Stimulated activated naive B cell treated with anti-CD40 and anti-IgM and Interleukin-4, amounts not matched to agents 10 μg/mL and 1 μg/mL and 100 μg/mL, for 72 hours (primary cell): Measurements from ENCODE around the gene LY6G5C.

Source experiments
- ATAC-seq, 2 donors: fragments of 150-1000 bp; cut with Tn5 transposase; replicated peaks; 2 replicates each; pipeline ENCODE4 v1.10.0; 2021; ENCODE audit warnings: moderate library complexity in 1 of 2
- DNase-seq: peaks from one replicate; pipeline ENCODE4 v3.0.0; 2021
- H3K27ac Mint-ChIP-seq: one replicate; pipeline ENCODE4 v1.8.0; 2022; ENCODE audit warnings: mild to moderate bottlenecking, mixed read lengths
- H3K27me3 Mint-ChIP-seq, 2 donors: one replicate each; pipeline ENCODE4 v1.8.0; 2022; ENCODE audit warnings: mixed read lengths in 2 of 2
- H3K36me3 Mint-ChIP-seq, 2 donors: one replicate each; pipeline ENCODE4 v1.8.0; 2022; ENCODE audit warnings: mixed read lengths in 2 of 2, mild to moderate bottlenecking in 1 of 2
- H3K4me1 Mint-ChIP-seq, 2 donors: one replicate each; pipeline ENCODE4 v1.8.0; 2022; ENCODE audit warnings: mixed read lengths in 2 of 2, mild to moderate bottlenecking in 1 of 2
- H3K4me3 Mint-ChIP-seq, 2 donors: one replicate each; pipeline ENCODE4 v1.8.0; 2022; ENCODE audit warnings: mild to moderate bottlenecking in 2 of 2, mixed read lengths in 2 of 2, moderate library complexity in 1 of 2
- H3K9me3 Mint-ChIP-seq, 2 donors: one replicate each; pipeline ENCODE4 v1.8.0; 2022; ENCODE audit warnings: mixed read lengths in 2 of 2, mild to moderate bottlenecking in 1 of 2

Gene LY6G5C

GRCh38 chr6:31636698-31637596 is 43.9 kb downstream of the LY6G5C start:
- DNase-seq (no peak), ATAC-seq (no peak)
- Mint-ChIP-seq H3K4me1 (peaks cover 7 to 20% of the 10 kb centered on the region in 2 donors), H3K9me3 (no peaks in the 10 kb centered on the region), H3K27ac (peak overlapping the region; percentile 60), H3K36me3 (peaks cover 35 to 72% of the 10 kb centered on the region in 2 donors), H3K4me3 (no peak overlapping the region), H3K27me3 (no peaks in the 10 kb centered on the region)

- Mint-ChIP-seq H3K4me1 (peaks cover 11 to 34% of the 10 kb centered on the region in 2 donors), H3K27ac (peak overlapping the region; percentile 67), H3K36me3 (peaks cover 51 to 75% of the 10 kb centered on the region in 2 donors), H3K4me3 (no peak overlapping the region), H3K27me3 (no peaks in the 10 kb centered on the region), H3K9me3 (no peaks in the 10 kb centered on the region)
- no peak for DNase-seq
- no peak for ATAC-seq
Observed at GRCh38 chr6:31634969-31635575, 45.8 kb downstream of the LY6G5C start.

- no peak for ATAC-seq
Observed at GRCh38 chr6:31634131-31634530, 46.7 kb downstream of the LY6G5C start.

GRCh38 chr6:31633447-31633846 is 47.4 kb downstream of the LY6G5C start:
- no peak for DNase-seq
- Mint-ChIP-seq H3K4me1 (peaks cover 11 to 34% of the 10 kb centered on the region in 2 donors), H3K36me3 (peaks cover 59 to 79% of the 10 kb centered on the region in 2 donors), H3K27ac (peak overlapping the region; percentile 71), H3K4me3 (no peak overlapping the region), H3K9me3 (no peaks in the 10 kb centered on the region), H3K27me3 (no peaks in the 10 kb centered on the region)
- no peak for ATAC-seq

More at GRCh38 chr6:31634131-31634530, 46.7 kb downstream of the LY6G5C start:
- Mint-ChIP-seq H3K36me3 (peaks cover 57 to 78% of the 10 kb centered on the region in 2 donors), H3K4me3 (no peak overlapping the region), H3K9me3 (no peaks in the 10 kb centered on the region), H3K27me3 (no peaks in the 10 kb centered on the region), H3K4me1 (peaks cover 11 to 34% of the 10 kb centered on the region in 2 donors), H3K27ac (peak overlapping the region; percentile 84)
- no peak for DNase-seq

DNA sequence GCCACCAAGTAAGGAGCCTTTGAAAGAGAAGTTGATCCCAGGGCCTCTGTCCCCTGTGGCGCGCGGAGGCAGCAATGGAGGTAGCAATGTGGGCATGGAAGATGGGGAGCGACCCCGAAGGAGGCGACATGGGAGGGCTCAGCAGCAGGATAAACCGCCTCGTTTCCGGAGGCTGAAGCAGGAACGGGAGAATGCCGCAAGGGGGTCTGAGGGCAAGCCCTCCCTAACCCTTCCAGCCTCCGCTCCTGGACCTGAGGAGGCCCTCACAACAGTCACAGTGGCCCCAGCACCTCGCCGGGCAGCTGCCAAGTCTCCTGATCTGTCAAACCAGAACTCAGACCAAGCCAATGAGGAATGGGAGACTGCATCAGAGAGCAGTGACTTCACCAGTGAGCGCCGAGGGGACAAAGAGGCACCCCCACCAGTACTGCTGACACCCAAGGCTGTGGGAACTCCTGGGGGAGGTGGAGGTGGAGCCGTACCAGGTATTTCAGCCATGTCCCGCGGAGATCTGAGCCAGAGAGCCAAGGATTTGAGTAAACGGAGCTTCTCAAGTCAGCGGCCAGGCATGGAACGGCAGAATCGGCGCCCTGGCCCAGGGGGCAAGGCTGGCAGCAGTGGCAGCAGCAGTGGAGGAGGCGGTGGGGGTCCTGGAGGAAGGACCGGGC is 48.5 kb downstream of the LY6G5C start:
- no peak for ATAC-seq
- DNase-seq, result no peak
- Mint-ChIP-seq H3K27me3 (no peaks in the 10 kb centered on the region), H3K9me3 (no peaks in the 10 kb centered on the region), H3K4me1 (peaks cover 14 to 42% of the 10 kb centered on the region in 2 donors), H3K36me3 (peaks cover 68 to 84% of the 10 kb centered on the region in 2 donors), H3K4me3 (no peak overlapping the region), H3K27ac (peak overlapping the region; percentile 80)

- Mint-ChIP-seq H3K27ac (peak overlapping the region; percentile 83), H3K27me3 (no peaks in the 10 kb centered on the region), H3K9me3 (no peaks in the 10 kb centered on the region), H3K4me1 (peaks cover 16 to 44% of the 10 kb centered on the region in 2 donors), H3K36me3 (peaks cover 69 to 83% of the 10 kb centered on the region in 2 donors), H3K4me3 (no peak overlapping the region)
- ATAC-seq (no peak), DNase-seq (no peak)
Observed at GRCh38 chr6:31631681-31632278, 49.1 kb downstream of the LY6G5C start.

DNA sequence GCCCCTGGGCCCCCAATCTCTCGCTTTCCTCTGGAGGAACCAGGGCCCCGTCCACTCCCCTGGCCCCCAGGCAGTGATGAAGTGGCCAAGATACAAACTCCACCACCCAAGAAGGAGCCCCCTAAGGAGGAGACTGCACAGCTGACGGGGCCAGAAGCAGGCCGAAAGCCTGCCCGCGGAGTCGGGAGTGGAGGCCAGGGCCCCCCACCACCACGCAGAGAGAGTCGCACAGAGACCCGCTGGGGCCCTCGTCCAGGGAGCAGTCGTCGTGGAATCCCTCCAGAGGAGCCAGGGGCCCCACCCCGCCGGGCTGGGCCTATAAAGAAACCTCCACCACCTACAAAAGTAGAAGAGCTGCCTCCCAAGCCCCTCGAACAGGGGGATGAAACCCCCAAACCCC is 49.7 kb downstream of the LY6G5C start:
- no peaks in the 10 kb centered on the region for H3K9me3 Mint-ChIP-seq
- H3K36me3 Mint-ChIP-seq, result peaks cover 69 to 82% of the 10 kb centered on the region in 2 donors
- no peak for DNase-seq
- ATAC-seq, result no peak
- peaks cover 18 to 46% of the 10 kb centered on the region in 2 donors for H3K4me1 Mint-ChIP-seq
- H3K4me3 Mint-ChIP-seq, result peak overlapping the region in 1 of 2 donors; percentile 38
- H3K27ac Mint-ChIP-seq, result peak overlapping the region; percentile 83
- no peaks in the 10 kb centered on the region for H3K27me3 Mint-ChIP-seq

GRCh38 chr6:31630177-31630934 is 50.5 kb downstream of the LY6G5C start:
- H3K27ac Mint-ChIP-seq, result peak overlapping the region; percentile 85
- peaks cover 74 to 84% of the 10 kb centered on the region in 2 donors for H3K36me3 Mint-ChIP-seq
- H3K27me3 Mint-ChIP-seq, result no peaks in the 10 kb centered on the region
- H3K9me3 Mint-ChIP-seq, result no peaks in the 10 kb centered on the region
- no peak for DNase-seq
- no peak overlapping the region for H3K4me3 Mint-ChIP-seq
- peaks cover 16 to 50% of the 10 kb centered on the region in 2 donors for H3K4me1 Mint-ChIP-seq
- no peak for ATAC-seq

DNA sequence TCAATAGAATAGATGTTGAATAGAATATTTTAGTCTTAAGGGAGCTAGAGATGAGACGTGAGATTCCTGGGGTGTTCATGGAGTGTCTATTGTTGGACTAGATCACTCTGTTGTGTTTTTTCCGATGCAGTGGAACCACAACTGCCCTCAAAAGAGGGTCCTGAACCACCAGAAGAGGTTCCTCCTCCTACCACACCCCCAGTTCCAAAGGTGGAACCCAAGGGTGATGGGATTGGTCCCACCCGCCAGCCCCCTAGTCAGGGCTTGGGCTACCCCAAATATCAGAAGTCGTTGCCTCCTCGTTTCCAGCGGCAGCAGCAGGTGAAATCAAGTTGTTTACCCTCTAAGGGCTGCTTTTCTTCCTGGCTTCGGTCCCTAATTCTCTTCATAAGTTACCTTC is 51.9 kb downstream of the LY6G5C start:
- Mint-ChIP-seq H3K4me1 (peaks cover 14 to 47% of the 10 kb centered on the region in 2 donors), H3K27ac (no peak overlapping the region), H3K27me3 (no peaks in the 10 kb centered on the region), H3K36me3 (peaks cover 70 to 81% of the 10 kb centered on the region in 2 donors), H3K9me3 (no peaks in the 10 kb centered on the region), H3K4me3 (no peak overlapping the region)
- DNase-seq, result no peak
- ATAC-seq, result no peak

- no peaks in the 10 kb centered on the region for H3K9me3 Mint-ChIP-seq
- no peak overlapping the region for H3K27ac Mint-ChIP-seq
- peaks cover 14 to 45% of the 10 kb centered on the region in 2 donors for H3K4me1 Mint-ChIP-seq
- H3K4me3 Mint-ChIP-seq, result no peak overlapping the region
- DNase-seq (no peak), ATAC-seq (no peak)
- no peaks in the 10 kb centered on the region for H3K27me3 Mint-ChIP-seq
- peaks cover 71 to 79% of the 10 kb centered on the region in 2 donors for H3K36me3 Mint-ChIP-seq
Observed at GRCh38 chr6:31627690-31628287, 53.1 kb downstream of the LY6G5C start.

DNA sequence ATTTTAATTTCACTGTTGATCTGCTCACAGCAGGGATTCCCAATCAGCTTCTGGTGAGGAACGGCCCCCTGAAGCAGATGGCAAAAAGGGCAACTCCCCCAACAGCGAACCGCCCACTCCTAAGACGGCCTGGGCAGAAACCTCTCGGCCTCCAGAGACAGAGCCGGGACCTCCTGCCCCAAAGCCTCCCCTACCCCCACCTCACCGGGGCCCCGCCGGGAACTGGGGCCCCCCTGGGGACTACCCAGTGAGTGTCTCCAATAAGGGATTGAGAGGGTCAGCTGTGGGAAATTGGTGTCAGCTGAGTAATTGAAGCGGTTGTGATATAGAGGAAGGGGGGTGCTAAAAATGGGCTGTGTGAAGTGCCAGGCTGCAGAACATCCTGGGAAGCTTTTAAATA is 53.9 kb downstream of the LY6G5C start:
- H3K9me3 Mint-ChIP-seq, result no peaks in the 10 kb centered on the region
- no peak for DNase-seq
- peaks cover 22 to 45% of the 10 kb centered on the region in 2 donors for H3K4me1 Mint-ChIP-seq
- no peak overlapping the region for H3K27ac Mint-ChIP-seq
- peaks cover 73 to 79% of the 10 kb centered on the region in 2 donors for H3K36me3 Mint-ChIP-seq
- no peak overlapping the region for H3K4me3 Mint-ChIP-seq
- no peaks in the 10 kb centered on the region for H3K27me3 Mint-ChIP-seq
- no peak for ATAC-seq
